Mammary epithelial cell (primary cell): Measurements from ENCODE around the gene FAM13A.

Experiments
- CTCF ChIP-seq, 2 donors: IDR thresholded peaks in 1 of 2; conservative IDR thresholded peaks in 1 of 2; 2 replicates each; pipeline ENCODE4 v1.5.1; 2011 to 2012; ENCODE audit warnings: inconsistent platforms in 2 of 2, low read length in 2 of 2, mild to moderate bottlenecking in 2 of 2, control low read depth in 1 of 2, low read depth in 1 of 2; ENCODE audit not compliant: insufficient read depth in 1 of 2; ENCODE audit errors: extremely low read depth in 1 of 2
- EZH2 ChIP-seq: IDR thresholded peaks from 2 replicates; pipeline ENCODE4 v1.6.1; 2012; ENCODE audit warnings: low read length, inconsistent platforms, borderline replicate concordance

- no peak for TF ChIP-seq CTCF (conservative IDR thresholded peaks at IDR 0.05 in 1 of 2, IDR thresholded peaks at IDR 0.05 in 1 of 2; ENCODE audit: extremely low read depth in 1 of 2, insufficient read depth in 1 of 2, low read depth in 1 of 2, low read length in 2 of 2)
- TF ChIP-seq EZH2, result no peak
Measured at GRCh38 chr4:88979276-88979675, 77.7 kb downstream of the FAM13A start.
